ENCODE results near the gene GNA15.

The GNA15 gene

GRCh38 chr19:3183721-3184641 is 48.1 kb downstream of the GNA15 start:
- TF ChIP-seq, protein P1, sequence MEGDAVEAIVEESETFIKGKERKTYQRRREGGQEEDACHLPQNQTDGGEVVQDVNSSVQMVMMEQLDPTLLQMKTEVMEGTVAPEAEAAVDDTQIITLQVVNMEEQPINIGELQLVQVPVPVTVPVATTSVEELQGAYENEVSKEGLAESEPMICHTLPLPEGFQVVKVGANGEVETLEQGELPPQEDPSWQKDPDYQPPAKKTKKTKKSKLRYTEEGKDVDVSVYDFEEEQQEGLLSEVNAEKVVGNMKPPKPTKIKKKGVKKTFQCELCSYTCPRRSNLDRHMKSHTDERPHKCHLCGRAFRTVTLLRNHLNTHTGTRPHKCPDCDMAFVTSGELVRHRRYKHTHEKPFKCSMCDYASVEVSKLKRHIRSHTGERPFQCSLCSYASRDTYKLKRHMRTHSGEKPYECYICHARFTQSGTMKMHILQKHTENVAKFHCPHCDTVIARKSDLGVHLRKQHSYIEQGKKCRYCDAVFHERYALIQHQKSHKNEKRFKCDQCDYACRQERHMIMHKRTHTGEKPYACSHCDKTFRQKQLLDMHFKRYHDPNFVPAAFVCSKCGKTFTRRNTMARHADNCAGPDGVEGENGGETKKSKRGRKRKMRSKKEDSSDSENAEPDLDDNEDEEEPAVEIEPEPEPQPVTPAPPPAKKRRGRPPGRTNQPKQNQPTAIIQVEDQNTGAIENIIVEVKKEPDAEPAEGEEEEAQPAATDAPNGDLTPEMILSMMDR (IDR thresholded peaks at IDR 0.05; ENCODE audit: low read depth, low read length) = no peak
- DNase-seq (ENCODE audit: extremely low read depth, low read depth) = no peak

- TF ChIP-seq, protein P1 (IDR thresholded peaks at IDR 0.05; ENCODE audit: low read depth, low read length) = no peak
- peak; percentile 24 for DNase-seq (ENCODE audit: extremely low read depth, low read depth)
Measured at GRCh38 chr19:3184847-3185460, 49.1 kb downstream of the GNA15 start.

GRCh38 chr19:3185461-3186159 is 49.8 kb downstream of the GNA15 start, which contains the start of gene NCLN:
NCLN (plus strand) TSS chr19:3185930; CDS start chr19:3186031, 101 bp downstream.
- DNase-seq (ENCODE audit: extremely low read depth, low read depth) = peak; percentile 72
- TF ChIP-seq, protein P1 (IDR thresholded peaks at IDR 0.05; ENCODE audit: low read depth, low read length) = no peak

GRCh38 chr19:3186160-3186688 is 50.4 kb downstream of the GNA15 start:
- no peak for DNase-seq (ENCODE audit: extremely low read depth, low read depth)
- TF ChIP-seq, protein P1 (IDR thresholded peaks at IDR 0.05; ENCODE audit: low read depth, low read length) = no peak

DNA sequence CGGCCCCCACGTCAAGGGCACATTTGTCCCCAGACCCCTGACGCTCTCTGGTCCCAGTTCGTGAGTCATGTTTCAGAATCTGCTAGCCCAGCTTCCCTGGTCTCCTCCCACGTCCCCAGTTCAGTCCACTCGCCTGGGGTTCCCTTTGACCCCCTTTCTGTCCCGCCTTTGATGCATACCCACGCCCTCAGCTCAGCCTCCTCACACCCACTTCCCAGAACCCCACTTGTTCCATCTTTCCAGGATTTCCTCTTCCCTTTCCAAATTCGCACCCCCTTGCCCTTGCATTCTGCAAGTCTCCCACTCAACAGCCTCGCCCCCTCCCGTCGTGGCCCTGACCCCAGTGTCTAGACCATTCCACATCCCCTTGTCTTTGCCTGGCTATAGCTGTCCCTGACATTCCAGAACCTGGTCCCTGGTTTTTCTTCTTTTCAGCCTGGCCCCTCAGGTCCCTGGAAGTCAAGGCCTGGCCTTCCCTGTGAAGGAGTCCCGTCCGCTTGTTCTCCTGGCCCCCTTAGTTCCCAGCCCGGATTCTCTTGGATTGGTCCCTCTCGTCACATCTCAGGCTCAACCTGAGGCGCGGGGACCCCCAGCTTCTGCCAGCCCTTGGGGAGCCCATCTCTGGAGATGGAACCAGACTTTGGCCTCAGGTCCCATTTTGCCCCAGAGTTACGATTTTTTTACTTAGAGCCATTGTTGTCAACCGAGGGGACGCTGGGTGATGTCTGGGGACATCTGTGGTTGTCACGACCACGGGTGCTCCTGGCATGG is 51.2 kb downstream of the GNA15 start:
- DNase-seq (ENCODE audit: extremely low read depth, low read depth) = no peak
- TF ChIP-seq, protein P1 (IDR thresholded peaks at IDR 0.05; ENCODE audit: low read depth, low read length) = no peak

- DNase-seq (ENCODE audit: extremely low read depth, low read depth) = no peak
- TF ChIP-seq, protein P1 (IDR thresholded peaks at IDR 0.05; ENCODE audit: low read depth, low read length) = no peak
Measured at GRCh38 chr19:3187662-3188511, 52.1 kb downstream of the GNA15 start.
